Kidney (tissue), 14 donors: ENCODE data around the gene GDPD5. TPM values are rescaled to one million over a fixed set of nuclear protein-coding genes. Genes with fewer than 3 reads are reported as not detected.

Experiments used
- DNase-seq, 5 donors: peaks; one replicate each; pipeline ENCODE4 v3.0.0-alpha.2; 2013 to 2020
- FAIRE-seq: peaks from 2 replicates; lab custom pipeline; 2012; peaks lifted over from hg19 to GRCh38; lab: Jason Lieb, UNC
- H3K27ac ChIP-seq, 2 donors: one replicate each; pipeline ENCODE4 v1.7.0; 2013; ENCODE audit warnings: low read depth in 2 of 2, low read length in 2 of 2, inconsistent platforms in 1 of 2
- H3K27me3 ChIP-seq: one replicate; pipeline ENCODE4 v1.7.1; 2013; ENCODE audit warnings: low read length, inconsistent platforms; ENCODE audit not compliant: control insufficient read depth, insufficient read depth
- H3K36me3 ChIP-seq, 3 donors: one replicate each; pipeline versions ENCODE4 v1.7.0 to v1.7.1; 2013; ENCODE audit warnings: low read length in 3 of 3, control low read depth in 1 of 3, inconsistent platforms in 1 of 3; ENCODE audit not compliant: insufficient read depth in 3 of 3, control insufficient read depth in 2 of 3
- H3K4me1 ChIP-seq, 3 donors: one replicate each; pipeline versions ENCODE4 v1.7.0 to v1.7.1; 2013; ENCODE audit warnings: low read length in 3 of 3, inconsistent platforms in 1 of 3, low read depth in 1 of 3; ENCODE audit not compliant: control insufficient read depth in 2 of 3, insufficient read depth in 2 of 3
- H3K4me3 ChIP-seq, 3 donors: one replicate each; pipeline versions ENCODE4 v1.7.0 to v1.8.1; 2013; ENCODE audit warnings: low read length in 3 of 3, control low read depth in 1 of 3, inconsistent platforms in 1 of 3
- H3K9ac ChIP-seq, 3 donors: one replicate each; pipeline versions ENCODE4 v1.7.0 to v1.7.1; 2013; ENCODE audit warnings: low read length in 3 of 3, control low read depth in 1 of 3, inconsistent platforms in 1 of 3
- H3K9me3 ChIP-seq, 3 donors: one replicate each; pipeline versions ENCODE4 v1.7.0 to v1.7.1; 2013; ENCODE audit warnings: low read length in 3 of 3, control low read depth in 1 of 3, inconsistent platforms in 1 of 3; ENCODE audit not compliant: control insufficient read depth in 2 of 3, insufficient read depth in 1 of 3
- CTCF ChIP-seq: IDR thresholded peaks from 3 replicates; pipeline ENCODE4 v1.5.1; 2012; ENCODE audit warnings: mild to moderate bottlenecking, moderate library complexity, borderline replicate concordance; ENCODE audit not compliant: insufficient read depth; ENCODE audit errors: extremely low read depth
- intact Hi-C: fragments of 100-400 bp; cut with DNase I; formaldehyde crosslinking; loops from one replicate; pipeline ENCODE4 v1.11.1; 2022
- polyA plus RNA-seq: library from polyadenylated mRNA; stranded (reverse); fragments of 350-450 nt; fragmentation: Illumina TruSeq; extraction: RNeasy Lipid Tissue Mini Kit (QIAGEN cat#74804); gene quantifications from one replicate; pipeline ENCODE4 v1.2.3, GENCODE V29; 2014; ENCODE audit warnings: low read depth, low replicate concordance; ENCODE audit not compliant: insufficient read depth
- total RNA-seq: library from RNA; stranded (reverse); fragmentation: NEBNext Ultra II Directional; extraction: Animal tissue kit (Norgen Biotek cat#: 25700); gene quantifications from one replicate; pipeline ENCODE4 v1.2.1, GENCODE V29; 2021
- donor health status: control.
- donor health status: control.
- donor health status: control.
- donor health status: control.
- donor health status: control.
- donor health status: DM: yes; HTN: yes; CAD: no.
- donor health status: Normal renal cell carcinoma (clear cell type).

Gene GDPD5
- total and polyA plus RNA-seq, 2 donors from 2014 or later, result 3.9 to 11.4 TPM

- peaks cover 9 to 36% (median 17%) of the 10 kb centered on the region in 3 donors for H3K36me3 ChIP-seq
- intact Hi-C loops, result no loop called here
These were observed 116.9 kb downstream of the GDPD5 start for GRCh38 chr11:75408957-75409219.

GRCh38 chr11:75406338-75406777 lies 119.4 kb downstream of the GDPD5 start:
- intact Hi-C loops, result no loop called here
- Histone ChIP-seq H3K9ac (no peak overlapping the region), H3K4me1 (no peaks in the 10 kb centered on the region), H3K36me3 (peaks cover 28 to 56% (median 30%) of the 10 kb centered on the region in 3 donors), H3K9me3 (no peaks in the 10 kb centered on the region), H3K27me3 (no peaks in the 10 kb centered on the region), H3K27ac (no peak overlapping the region), H3K4me3 (no peak overlapping the region)
- FAIRE-seq, result no peak
- no peak for DNase-seq
- no peak for TF ChIP-seq CTCF

More at GRCh38 chr11:75408957-75409219, 116.9 kb downstream of the GDPD5 start:
- DNase-seq, result no peak
- no peaks in the 10 kb centered on the region for H3K9me3 ChIP-seq
- no peak for FAIRE-seq
- H3K4me3 ChIP-seq, result no peak overlapping the region
- H3K27ac ChIP-seq, result no peak overlapping the region
- no peaks in the 10 kb centered on the region for H3K27me3 ChIP-seq
- no peaks in the 10 kb centered on the region for H3K4me1 ChIP-seq
- no peak overlapping the region for H3K9ac ChIP-seq
- no peak for TF ChIP-seq CTCF

GRCh38 chr11:75403983-75404658 lies 121.6 kb downstream of the GDPD5 start:
- intact Hi-C loops, result no loop called here
- peaks cover 0 to 4% (median 0%) of the 10 kb centered on the region in 3 donors for H3K4me1 ChIP-seq
- no peak overlapping the region for H3K4me3 ChIP-seq
- H3K27me3 ChIP-seq, result no peaks in the 10 kb centered on the region
- no peaks in the 10 kb centered on the region for H3K9me3 ChIP-seq
- H3K27ac ChIP-seq, result no peak overlapping the region
- TF ChIP-seq CTCF, result no peak
- peaks cover 28 to 60% (median 30%) of the 10 kb centered on the region in 3 donors for H3K36me3 ChIP-seq
- no peak for FAIRE-seq
- no peak overlapping the region for H3K9ac ChIP-seq
- DNase-seq, result no peak

GRCh38 chr11:75403037-75403436 lies 122.7 kb downstream of the GDPD5 start:
- intact Hi-C loops, result no loop called here
- TF ChIP-seq CTCF, result no peak

More at GRCh38 chr11:75403037-75403436, 122.7 kb downstream of the GDPD5 start:
- Histone ChIP-seq H3K27me3 (no peaks in the 10 kb centered on the region), H3K9me3 (no peaks in the 10 kb centered on the region), H3K36me3 (peaks cover 28 to 60% (median 30%) of the 10 kb centered on the region in 3 donors), H3K4me3 (no peak overlapping the region), H3K27ac (no peak overlapping the region), H3K9ac (no peak overlapping the region), H3K4me1 (peaks cover 0 to 4% (median 0%) of the 10 kb centered on the region in 3 donors)
- FAIRE-seq (no peak), DNase-seq (no peak)
